GM18909 (cell line): ENCODE measurements around the gene POU5F1.
"Not testable (repeated sequence)": the region's sequence is repeated elsewhere in the genome, so short reads cannot be mapped to it uniquely, and the experiment has no call there.

Experiments used
- ATAC-seq: cut with Tn5 transposase; IDR thresholded peaks from one replicate; pipeline ENCODE4 v1.9.1; 2021; ENCODE audit warnings: mild to moderate bottlenecking; ENCODE audit not compliant: unreplicated experiment, poor library complexity

POU5F1 gene

GRCh38 chr6:31170600-31170881 lies at the start of gene POU5F1:
Gene POU5F1 (minus strand): TSS chr6:31170682. CDS start chr6:31170620, 62 bp downstream.
- no peak for ATAC-seq

GRCh38 chr6:31216208-31216898 lies 45.9 kb upstream of the POU5F1 start:
- ATAC-seq, result no peak

GRCh38 chr6:31215216-31215615 lies 44.7 kb upstream of the POU5F1 start:
- ATAC-seq, result not testable (repeated sequence)

- ATAC-seq, result no peak
Observed at GRCh38 chr6:31214516-31214915, 44.0 kb upstream of the POU5F1 start.

- no peak for ATAC-seq
Observed at GRCh38 chr6:31210741-31211532, 40.5 kb upstream of the POU5F1 start.

- no peak for ATAC-seq
Observed at GRCh38 chr6:31210123-31210522, 39.6 kb upstream of the POU5F1 start.

GRCh38 chr6:31209137-31209536 lies 38.7 kb upstream of the POU5F1 start:
- no peak for ATAC-seq

- ATAC-seq, result no peak
Observed at GRCh38 chr6:31208506-31208905, 38.0 kb upstream of the POU5F1 start.

- no peak for ATAC-seq
Observed at GRCh38 chr6:31205638-31206037, 35.2 kb upstream of the POU5F1 start.

- no peak for ATAC-seq
Observed at GRCh38 chr6:31204751-31205145, 34.3 kb upstream of the POU5F1 start.

- peak; percentile 53 for ATAC-seq
Observed at GRCh38 chr6:31203345-31203979, 33.0 kb upstream of the POU5F1 start.

GRCh38 chr6:31202259-31203166 lies 32.0 kb upstream of the POU5F1 start:
- no peak for ATAC-seq

GRCh38 chr6:31199105-31199452 lies 28.6 kb upstream of the POU5F1 start:
- ATAC-seq, result not testable (repeated sequence)

- ATAC-seq, result peak; percentile 66
Observed at GRCh38 chr6:31197559-31198305, 27.2 kb upstream of the POU5F1 start.

GRCh38 chr6:31196251-31197022 lies 26.0 kb upstream of the POU5F1 start:
- ATAC-seq, result not testable (repeated sequence)

- not testable (repeated sequence) for ATAC-seq
Observed at GRCh38 chr6:31195308-31195979, 25.0 kb upstream of the POU5F1 start.

GRCh38 chr6:31194061-31194834 lies 23.8 kb upstream of the POU5F1 start:
- ATAC-seq, result no peak

GRCh38 chr6:31193206-31193605 lies 22.7 kb upstream of the POU5F1 start:
- no peak for ATAC-seq
